Duodenal mucosa (tissue), 2 donors: ENCODE data around the gene LRRC41.

Experiments used
- H3K27ac ChIP-seq: one replicate; pipeline ENCODE4 v1.7.0; 2013; ENCODE audit warnings: low read depth, low read length
- H3K27me3 ChIP-seq, 2 donors: one replicate each; pipeline ENCODE4 v1.7.0; 2013; ENCODE audit warnings: low read length in 2 of 2, control low read depth in 1 of 2; ENCODE audit not compliant: insufficient read depth in 2 of 2, control insufficient read depth in 1 of 2
- H3K36me3 ChIP-seq, 2 donors: one replicate each; pipeline ENCODE4 v1.7.0; 2013; ENCODE audit warnings: low read length in 2 of 2, control low read depth in 1 of 2; ENCODE audit not compliant: insufficient read depth in 2 of 2, control insufficient read depth in 1 of 2
- H3K4me1 ChIP-seq, 2 donors: one replicate each; pipeline ENCODE4 v1.7.0; 2013; ENCODE audit warnings: low read length in 2 of 2, control low read depth in 1 of 2; ENCODE audit not compliant: insufficient read depth in 2 of 2, control insufficient read depth in 1 of 2
- H3K4me3 ChIP-seq, 2 donors: one replicate each; pipeline ENCODE4 v1.7.0; 2013; ENCODE audit warnings: low read length in 2 of 2, low read depth in 1 of 2
- H3K9ac ChIP-seq, 2 donors: one replicate each; pipeline ENCODE4 v1.7.0; 2013; ENCODE audit warnings: low read length in 2 of 2, low read depth in 1 of 2
- H3K9me3 ChIP-seq, 2 donors: one replicate each; pipeline ENCODE4 v1.7.0; 2013; ENCODE audit warnings: low read length in 2 of 2, control low read depth in 1 of 2; ENCODE audit not compliant: control insufficient read depth in 1 of 2

LRRC41 gene

DNA sequence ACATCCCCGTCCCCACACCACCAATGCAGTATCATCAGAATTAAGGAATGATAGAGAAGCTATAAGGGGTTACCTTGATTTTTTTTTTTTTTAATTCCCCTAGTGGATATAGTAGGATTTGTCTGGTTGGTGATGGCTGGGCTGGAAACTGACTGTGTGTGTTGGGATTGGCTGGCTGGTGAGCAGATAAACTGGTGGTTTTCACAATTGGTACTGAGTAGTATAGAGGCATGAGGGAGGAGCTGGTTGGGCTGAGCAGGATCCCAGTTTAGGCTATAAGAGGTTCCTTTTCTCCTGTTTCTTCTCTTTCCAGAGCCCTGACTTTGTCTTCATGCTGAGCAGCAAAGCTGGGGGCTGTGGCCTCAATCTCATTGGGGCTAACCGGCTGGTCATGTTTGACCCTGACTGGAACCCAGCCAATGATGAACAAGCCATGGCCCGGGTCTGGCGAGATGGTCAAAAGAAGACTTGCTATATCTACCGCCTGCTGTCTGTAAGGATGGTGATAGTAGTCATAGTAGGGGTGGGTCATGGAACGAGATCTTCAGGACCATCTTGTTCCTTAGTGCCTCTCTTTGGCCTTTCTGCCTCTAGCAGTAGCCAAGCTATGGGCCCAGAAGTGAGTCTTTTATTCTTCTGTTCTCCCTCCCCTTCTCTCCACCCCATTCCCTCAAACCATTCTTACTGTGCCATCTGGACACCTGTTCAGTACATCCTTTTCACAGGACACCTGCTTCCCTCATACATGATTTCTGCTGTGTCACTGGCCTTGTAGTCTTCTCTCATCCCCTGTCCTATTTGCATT lies 29.0 kb downstream of the LRRC41 start:
- Histone ChIP-seq H3K4me3 (no peak overlapping the region), H3K4me1 (no peaks in the 10 kb centered on the region), H3K9me3 (no peaks in the 10 kb centered on the region), H3K36me3 (peaks cover 13 to 30% of the 10 kb centered on the region in 2 donors), H3K27me3 (no peaks in the 10 kb centered on the region), H3K9ac (no peak overlapping the region), H3K27ac (no peak overlapping the region)

DNA sequence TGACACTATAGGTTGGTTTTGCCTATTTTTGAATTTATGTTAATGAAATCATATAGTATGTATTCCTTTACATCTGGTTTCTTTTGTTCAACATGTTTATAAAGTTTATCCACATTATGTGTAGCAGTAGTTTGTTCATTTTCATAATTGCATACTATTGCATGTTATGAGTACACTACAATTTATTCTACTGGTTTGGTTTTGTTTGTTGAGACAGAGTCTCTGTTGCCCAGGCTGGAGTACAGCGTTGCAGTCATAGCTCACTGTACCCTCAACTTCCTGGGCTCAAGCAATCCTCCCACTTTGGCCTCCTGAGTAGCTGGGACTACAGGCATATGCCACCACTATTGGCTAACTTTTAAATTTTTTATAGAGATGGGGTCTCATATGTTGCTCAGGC lies 34.8 kb downstream of the LRRC41 start:
- Histone ChIP-seq H3K4me3 (no peak overlapping the region), H3K9ac (no peak overlapping the region), H3K27ac (no peak overlapping the region), H3K4me1 (no peaks in the 10 kb centered on the region), H3K36me3 (peaks cover 0 to 37% of the 10 kb centered on the region in 2 donors), H3K9me3 (no peaks in the 10 kb centered on the region), H3K27me3 (no peaks in the 10 kb centered on the region)

DNA sequence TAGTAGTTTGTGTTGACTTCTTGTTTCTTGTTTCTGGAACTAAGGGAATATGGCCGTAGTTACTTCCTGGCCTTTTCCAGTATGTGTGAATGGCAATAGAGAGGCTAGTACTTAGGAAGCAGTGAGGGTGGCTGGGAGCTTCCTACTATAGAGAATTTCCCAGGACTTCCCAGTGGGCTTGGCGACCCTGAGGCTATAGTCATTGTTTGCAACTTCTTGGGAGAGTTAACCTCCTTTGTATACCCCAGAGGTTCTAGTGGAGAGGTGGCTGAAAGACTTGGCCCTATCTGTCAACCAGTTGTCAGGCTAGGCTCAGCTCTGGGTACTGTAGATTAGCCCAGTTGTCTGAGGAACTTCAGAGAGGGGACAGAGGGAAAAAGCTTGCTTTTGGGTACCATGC lies 40.3 kb downstream of the LRRC41 start:
- Histone ChIP-seq H3K36me3 (peaks cover 0 to 43% of the 10 kb centered on the region in 2 donors), H3K9me3 (no peaks in the 10 kb centered on the region)

DNA sequence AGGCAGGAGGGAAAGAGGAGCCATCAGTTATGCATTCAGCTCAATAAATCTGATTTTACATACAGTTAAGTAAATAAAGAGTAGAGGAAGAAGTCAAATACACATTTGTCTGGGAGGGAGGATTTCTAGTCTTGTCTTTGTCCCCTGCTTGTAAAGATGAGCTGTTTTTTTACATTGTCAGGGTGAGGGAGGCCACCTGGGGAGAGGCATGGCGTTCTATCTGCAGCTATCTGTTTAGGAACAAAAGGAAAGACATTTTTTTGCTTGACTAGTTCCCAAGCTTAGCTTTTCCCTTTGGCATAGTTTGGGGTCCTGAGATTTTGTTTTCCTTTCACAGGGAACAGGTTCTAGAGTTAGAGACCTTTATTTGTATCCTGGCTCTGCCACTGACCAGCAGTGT lies 40.9 kb downstream of the LRRC41 start:
- no peak overlapping the region for H3K27ac ChIP-seq
- H3K27me3 ChIP-seq = no peaks in the 10 kb centered on the region
- no peaks in the 10 kb centered on the region for H3K4me1 ChIP-seq
- H3K36me3 ChIP-seq = peaks cover 0 to 42% of the 10 kb centered on the region in 2 donors
- no peak overlapping the region for H3K4me3 ChIP-seq
- no peak overlapping the region for H3K9ac ChIP-seq
- H3K9me3 ChIP-seq = no peaks in the 10 kb centered on the region

More for the DNA sequence above, 40.3 kb downstream of the LRRC41 start:
- Histone ChIP-seq H3K4me3 (no peak overlapping the region), H3K27ac (no peak overlapping the region), H3K9ac (no peak overlapping the region), H3K4me1 (no peaks in the 10 kb centered on the region), H3K27me3 (no peaks in the 10 kb centered on the region)

DNA sequence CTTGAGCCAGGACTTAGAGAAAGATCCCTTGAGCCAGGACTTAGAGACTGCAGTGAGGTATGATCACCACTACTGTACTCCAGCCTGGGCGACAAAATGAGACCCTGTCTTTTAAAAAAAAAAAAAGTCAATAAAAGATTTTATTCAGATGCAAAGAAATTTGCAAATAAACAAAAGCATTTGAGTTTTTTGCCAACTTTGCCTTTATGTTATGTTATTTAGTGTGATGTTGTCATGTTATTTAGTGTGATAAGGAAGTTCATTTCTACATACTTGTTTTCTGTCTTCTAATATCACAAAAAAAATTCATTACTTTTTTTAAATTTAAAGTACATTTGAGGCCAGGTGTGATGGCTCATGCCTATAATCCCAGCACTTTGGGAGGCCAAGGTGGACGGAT lies 46.9 kb downstream of the LRRC41 start:
- Histone ChIP-seq H3K9me3 (no peaks in the 10 kb centered on the region), H3K36me3 (peaks cover 0 to 19% of the 10 kb centered on the region in 2 donors), H3K27ac (no peak overlapping the region), H3K27me3 (no peaks in the 10 kb centered on the region), H3K4me3 (no peak overlapping the region), H3K9ac (no peak overlapping the region), H3K4me1 (no peaks in the 10 kb centered on the region)

- H3K4me3 ChIP-seq = no peak overlapping the region
- H3K9me3 ChIP-seq = no peaks in the 10 kb centered on the region
- no peaks in the 10 kb centered on the region for H3K4me1 ChIP-seq
- H3K27me3 ChIP-seq = no peaks in the 10 kb centered on the region
- H3K36me3 ChIP-seq = peaks cover 0 to 13% of the 10 kb centered on the region in 2 donors
- no peak overlapping the region for H3K9ac ChIP-seq
- no peak overlapping the region for H3K27ac ChIP-seq
Observed at GRCh38 chr1:46254668-46255067, 48.7 kb downstream of the LRRC41 start.

DNA sequence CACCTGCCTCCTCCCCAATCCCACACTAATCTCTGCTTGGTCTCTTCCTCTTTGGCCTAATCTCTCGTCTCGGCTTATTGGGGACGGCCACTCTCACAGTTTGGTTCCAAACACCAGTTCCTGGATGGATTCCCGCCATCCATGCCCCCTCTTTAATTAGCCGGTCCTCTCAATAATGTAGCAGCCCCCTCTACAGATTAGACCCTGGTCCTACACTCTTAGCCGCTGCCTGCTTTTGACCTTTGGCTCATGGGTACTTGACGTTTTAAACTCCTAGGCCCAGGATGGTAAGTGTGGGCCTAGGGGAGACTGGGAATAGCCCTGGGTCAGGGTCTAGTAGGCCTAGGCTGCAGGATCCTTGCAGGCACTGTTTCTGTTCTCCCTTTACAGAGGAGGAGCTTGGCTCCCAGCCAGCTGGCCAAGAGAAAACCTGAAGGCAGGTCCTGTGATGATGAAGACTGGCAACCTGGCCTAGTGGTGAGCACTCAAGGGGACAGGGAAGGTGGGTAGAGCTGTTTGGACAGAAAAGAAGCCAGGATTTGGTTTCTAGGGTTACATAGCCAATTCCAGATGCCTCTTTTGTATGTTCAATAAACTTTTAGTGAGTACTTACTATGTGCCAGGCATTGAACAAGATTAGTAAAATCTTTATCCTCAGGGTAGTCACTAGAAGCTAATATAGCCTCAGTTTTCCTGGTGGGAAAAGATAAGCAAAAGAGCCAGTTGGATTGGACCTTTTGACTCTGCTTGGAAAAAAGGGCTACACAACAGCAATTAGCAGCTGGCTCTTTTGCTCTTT lies 55.1 kb downstream of the LRRC41 start:
- peak overlapping the region in 1 of 2 donors; percentile 38 for H3K9ac ChIP-seq
- no peaks in the 10 kb centered on the region for H3K9me3 ChIP-seq
- peaks cover 14 to 24% of the 10 kb centered on the region in 2 donors for H3K4me1 ChIP-seq
- H3K27ac ChIP-seq = no peak overlapping the region
- H3K27me3 ChIP-seq = no peaks in the 10 kb centered on the region
- peak overlapping the region; percentile 73 to 89 for H3K4me3 ChIP-seq
- H3K36me3 ChIP-seq = peaks cover 0 to 6% of the 10 kb centered on the region in 2 donors

DNA sequence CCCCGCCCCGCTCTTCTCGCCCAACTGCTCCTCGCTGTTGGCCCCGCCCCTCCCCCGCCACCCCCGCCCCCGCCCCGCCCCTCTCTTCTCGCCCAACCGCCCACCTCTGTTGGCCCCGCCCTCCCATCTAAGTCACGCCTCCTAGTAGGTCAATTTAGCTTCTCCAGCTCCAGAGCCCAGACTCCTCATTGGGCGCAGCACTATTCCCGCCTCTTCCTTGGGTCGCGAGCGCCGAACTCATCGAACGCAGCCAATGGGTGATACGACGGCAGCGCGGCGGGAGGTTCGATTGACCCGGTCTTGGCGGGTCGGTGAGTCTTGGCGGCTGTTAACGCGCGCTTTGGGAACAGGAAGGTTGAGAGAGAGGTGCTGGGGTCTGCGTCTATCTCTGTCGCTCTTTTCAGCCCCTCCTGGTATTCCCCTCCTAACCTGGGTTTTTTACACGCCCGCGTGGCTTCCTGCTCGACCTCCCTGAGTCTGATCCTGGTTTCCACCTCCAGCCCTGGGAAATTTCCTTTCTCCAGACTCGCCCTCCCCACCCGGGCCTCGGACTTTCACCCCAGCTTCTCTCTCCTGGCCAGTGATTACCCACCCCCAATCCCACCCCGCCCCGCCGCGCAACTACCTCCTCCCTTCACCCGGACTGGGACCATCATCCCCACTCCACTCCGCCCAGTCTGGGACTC lies 55.8 kb downstream of the LRRC41 start, which contains the start of gene RAD54L:
Gene RAD54L (plus strand): TSS at position 328 of the 686 bp plus-strand sequence. CDS start 643 bp downstream, outside the sequence.
- Histone ChIP-seq H3K9ac (peak within 1 kb of the TSS; percentile 65 to 75), H3K4me1 (peaks cover 14 to 24% of the 10 kb centered on the region in 2 donors), H3K27ac (peak within 1 kb of the TSS; percentile 37)

GRCh38 chr1:46246548-46247435 lies 56.6 kb downstream of the LRRC41 start:
- H3K4me3 ChIP-seq = peak overlapping the region; percentile 75 to 97
- H3K36me3 ChIP-seq = peaks cover 0 to 6% of the 10 kb centered on the region in 2 donors
- peaks cover 14 to 24% of the 10 kb centered on the region in 2 donors for H3K4me1 ChIP-seq
- peak overlapping the region; percentile 65 to 75 for H3K9ac ChIP-seq
- H3K27me3 ChIP-seq = no peaks in the 10 kb centered on the region
- H3K9me3 ChIP-seq = no peaks in the 10 kb centered on the region
- peak overlapping the region; percentile 37 for H3K27ac ChIP-seq

More for the DNA sequence above, 55.8 kb downstream of the LRRC41 start, which contains the start of gene RAD54L:
- Histone ChIP-seq H3K27me3 (no peaks in the 10 kb centered on the region), H3K9me3 (no peaks in the 10 kb centered on the region), H3K4me3 (peak within 1 kb of the TSS; percentile 89 to 97), H3K36me3 (peaks cover 0 to 6% of the 10 kb centered on the region in 2 donors)
